Inflammatory macrophage (primary cell): ENCODE results near the gene FBXW9.
A peak's percentile ranks its signal among the peaks of the same experiment; 100 is the strongest.
"Not testable (repeated sequence)": the region's sequence is repeated elsewhere in the genome, so short reads cannot be mapped to it uniquely, and the experiment has no call there.

Source experiments
- DNase-seq, 2 donors: peaks; one replicate each; pipeline ENCODE4 v3.0.0-alpha.2; 2020 to 2022
- total RNA-seq, 18 experiments: gene quantifications; one replicate each; lab custom pipeline; 2026; ENCODE audit warnings: mixed read lengths in 6 of 18, inconsistent platforms in 2 of 18; lab: John Stamatoyannopoulos, UW

Gene FBXW9
- 1.2 to 5.3 (median 4.0) reads per million in 18 experiments for total RNA-seq

GRCh38 chr19:12696366-12697335 is at the start of gene FBXW9:
FBXW9 (minus strand) TSS chr19:12696631; CDS start chr19:12696581, 50 bp downstream.
- DNase-seq, result peak; percentile 98 to 99

GRCh38 chr19:12745166-12745897 is 48.9 kb upstream of the FBXW9 start:
- DNase-seq, result no peak

- no peak for DNase-seq
These were observed 41.5 kb upstream of the FBXW9 start for GRCh38 chr19:12737835-12738351.

- peak; percentile 96 to 97 for DNase-seq
These were observed 40.8 kb upstream of the FBXW9 start, which contains the start of gene GET3 for GRCh38 chr19:12736995-12737834. GET3 (plus strand) TSS chr19:12737497; CDS start chr19:12737506, 9 bp downstream.

- DNase-seq, result peak; percentile 76 to 78
These were observed 37.2 kb upstream of the FBXW9 start for GRCh38 chr19:12733369-12734214.

GRCh38 chr19:12731337-12731736 is 34.9 kb upstream of the FBXW9 start:
- DNase-seq, result no peak

- peak; percentile 29 to 33 for DNase-seq
These were observed 33.6 kb upstream of the FBXW9 start for GRCh38 chr19:12730064-12730463.

DNA sequence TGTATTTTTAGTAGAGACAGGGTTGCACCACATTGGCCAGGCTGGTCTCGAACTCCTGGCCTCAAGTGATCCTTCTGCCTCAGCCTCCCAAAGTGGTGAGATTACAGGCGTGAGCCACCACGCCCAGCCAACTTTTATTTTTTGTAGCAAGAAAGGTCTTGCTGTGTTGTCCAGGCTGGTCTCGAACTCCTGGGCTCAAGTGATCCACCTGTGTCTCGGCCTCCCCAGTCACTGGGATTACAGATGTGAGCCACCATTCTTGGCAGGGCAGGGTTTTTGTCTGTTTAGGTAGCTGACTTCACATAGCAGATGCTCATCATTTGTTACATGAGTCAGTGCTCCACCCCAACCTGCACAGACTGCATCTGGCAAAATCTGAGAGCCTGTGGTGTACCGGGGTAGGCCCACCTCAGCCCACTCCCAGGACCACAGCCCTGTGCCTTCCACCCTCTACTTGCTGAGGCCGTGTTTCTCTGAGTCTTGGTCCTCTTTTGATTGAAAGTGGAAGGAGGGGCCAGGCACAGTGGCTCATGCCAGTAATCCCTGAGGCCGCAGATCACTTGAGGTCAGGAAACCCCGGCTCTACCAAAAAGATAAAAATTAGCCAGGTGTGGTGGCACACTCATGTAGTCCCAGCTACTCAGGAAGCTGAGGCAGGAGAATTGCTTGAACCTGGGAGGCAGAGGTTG is 31.5 kb upstream of the FBXW9 start:
- no peak for DNase-seq

- no peak for DNase-seq
These were observed 30.5 kb upstream of the FBXW9 start for GRCh38 chr19:12726988-12727316.

GRCh38 chr19:12725612-12726011 is 29.2 kb upstream of the FBXW9 start:
- not testable (repeated sequence) for DNase-seq

DNA sequence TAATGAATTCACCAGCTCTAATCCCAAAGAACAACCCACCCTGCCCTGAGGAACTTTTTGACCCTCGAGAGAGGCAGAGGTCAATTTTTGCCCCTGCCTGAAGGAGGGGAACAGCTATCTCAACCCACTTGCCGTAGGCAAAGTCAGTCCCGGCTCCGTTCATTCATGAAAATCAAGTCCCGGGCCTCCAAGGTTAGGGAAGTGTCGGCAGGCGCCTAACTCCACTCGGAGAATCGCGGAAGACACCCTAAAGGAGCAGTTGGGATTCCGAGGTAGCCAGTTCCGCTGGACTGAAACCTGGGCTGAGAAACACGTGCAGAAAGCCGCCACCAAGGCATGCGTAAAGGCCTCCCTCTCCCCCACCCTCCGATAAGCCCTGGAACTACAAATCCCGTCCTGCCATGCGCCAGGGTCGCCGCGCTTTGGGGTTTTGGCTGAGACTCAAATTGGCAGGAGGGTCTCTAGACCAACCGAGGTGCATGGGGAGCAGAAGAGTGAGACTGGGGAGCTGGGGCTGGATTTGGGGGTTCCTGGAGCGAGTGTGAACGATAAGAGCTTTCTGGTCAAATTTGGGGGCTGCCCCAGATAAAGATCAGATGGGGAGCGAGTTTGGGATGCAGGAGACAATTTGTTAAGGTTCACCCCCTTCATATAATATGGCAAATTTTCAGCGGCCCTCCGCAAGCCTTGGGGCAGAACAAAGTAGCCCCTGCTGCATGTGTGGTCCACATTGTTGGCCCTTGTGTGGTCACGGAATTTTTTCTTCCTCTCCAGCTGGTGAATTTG is 27.4 kb upstream of the FBXW9 start, which contains the start of gene TNPO2:
Gene TNPO2 (minus strand): TSS at position 292 of the 786 bp plus-strand sequence. CDS start 2,955 bp downstream, outside the sequence.
- DNase-seq, result peak; percentile 28 to 49

DNA sequence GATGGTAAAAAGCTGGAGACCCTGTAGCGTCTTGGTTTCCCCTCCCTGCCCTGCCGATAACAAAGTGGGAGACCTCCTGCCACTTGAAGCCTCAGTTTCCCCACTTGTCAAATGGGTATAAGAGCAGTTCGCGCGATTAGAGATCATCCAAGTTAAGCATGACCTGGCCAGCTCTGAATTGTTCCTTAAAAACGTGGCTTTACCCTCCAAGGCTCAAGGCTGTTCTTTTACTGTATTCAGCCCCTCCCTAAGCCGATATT is 26.9 kb upstream of the FBXW9 start:
- no peak for DNase-seq

GRCh38 chr19:12722566-12723380 is 26.3 kb upstream of the FBXW9 start:
- peak; percentile 98 to 99 for DNase-seq

- peak; percentile 22 to 50 for DNase-seq
These were observed 25.5 kb upstream of the FBXW9 start for GRCh38 chr19:12721656-12722565.

DNA sequence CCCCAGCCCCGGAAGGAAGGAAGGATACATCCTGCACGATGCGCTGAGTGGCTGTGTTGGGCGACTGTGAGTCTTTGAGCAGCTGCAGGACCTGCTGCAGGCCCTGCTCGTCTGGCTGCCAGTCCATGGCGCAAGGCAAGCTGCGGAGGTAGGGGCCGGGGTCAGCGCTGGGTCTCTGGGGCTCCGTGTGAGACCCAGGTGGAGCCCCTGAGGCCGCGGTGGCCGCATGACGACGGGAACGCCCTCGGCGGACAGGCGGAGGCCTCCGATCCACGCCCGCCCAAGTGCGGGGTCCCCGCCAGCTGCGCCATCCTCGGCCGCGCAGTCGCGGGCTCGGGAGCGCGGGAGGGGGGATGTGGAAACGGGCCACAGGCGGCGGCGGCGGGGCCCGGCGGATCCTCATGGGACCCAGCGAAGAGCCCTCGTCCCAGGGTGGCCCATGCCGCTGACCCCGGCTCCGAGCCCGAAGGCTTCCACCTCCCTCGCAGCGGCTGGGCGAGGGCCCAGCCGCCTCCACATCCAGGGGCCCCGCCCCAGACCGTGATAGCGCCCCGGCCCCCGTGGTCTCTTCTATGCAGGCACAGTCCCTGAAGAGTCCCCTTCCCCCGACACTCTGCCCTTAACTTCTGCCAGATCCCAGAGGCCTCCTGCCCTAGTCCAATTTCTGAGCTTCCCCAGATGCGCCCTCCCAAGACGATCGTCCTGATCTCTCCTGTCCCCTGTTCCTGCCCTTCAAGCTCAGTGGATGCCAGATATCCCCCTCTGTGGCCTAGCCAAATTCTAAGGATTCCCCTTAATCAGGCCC is 24.6 kb upstream of the FBXW9 start:
- no peak for DNase-seq

- DNase-seq, result no peak
These were observed 23.9 kb upstream of the FBXW9 start for GRCh38 chr19:12720296-12720695.

DNA sequence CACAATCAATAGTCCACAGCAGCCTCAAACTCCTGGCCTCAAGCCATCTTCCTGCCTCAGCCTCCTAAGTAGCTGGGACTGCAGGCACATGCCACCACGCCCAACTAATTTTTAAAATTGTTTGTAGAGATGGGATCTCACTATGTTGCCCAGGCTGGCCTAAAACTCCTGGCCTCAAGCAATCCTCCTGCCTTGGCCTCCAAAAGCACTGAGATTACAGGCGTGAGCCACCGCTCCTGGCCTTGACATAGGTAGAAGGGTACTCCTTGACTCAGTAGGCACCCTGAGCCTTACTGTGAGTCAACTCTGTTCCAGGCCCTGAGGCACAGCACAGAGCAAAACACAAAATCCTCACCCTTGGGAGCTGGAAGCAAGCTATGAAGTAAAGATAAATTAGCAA is 19.5 kb upstream of the FBXW9 start:
- no peak for DNase-seq
